ENCODE results near the gene ETV1. TPM values are rescaled to one million over a fixed set of nuclear protein-coding genes. Genes with fewer than 3 reads are reported as not detected.

ETV1 gene
- total RNA-seq, 1 experiment from 2014 or later: 23.3 TPM

DNA sequence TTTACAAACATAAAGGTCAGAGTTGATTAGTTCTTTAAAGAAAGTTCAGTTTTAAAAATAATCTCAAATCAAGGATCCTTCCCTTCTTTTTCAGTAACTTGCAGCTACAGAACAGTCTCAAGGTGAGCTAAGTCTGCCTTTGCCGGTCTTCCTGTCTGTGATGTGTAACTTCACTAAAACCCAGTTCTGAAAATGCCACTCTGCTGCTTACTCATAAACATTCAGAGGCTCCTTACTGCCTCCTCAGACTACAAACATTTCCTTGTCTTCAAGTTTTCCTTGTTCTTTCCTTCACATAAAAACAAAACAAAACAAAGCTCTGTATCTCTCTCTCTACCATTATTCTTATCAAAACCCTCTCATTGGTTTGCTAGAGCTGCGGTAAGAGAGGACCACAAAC is 128.7 kb downstream of the ETV1 start (continued):
- TF ChIP-seq, protein P1, sequence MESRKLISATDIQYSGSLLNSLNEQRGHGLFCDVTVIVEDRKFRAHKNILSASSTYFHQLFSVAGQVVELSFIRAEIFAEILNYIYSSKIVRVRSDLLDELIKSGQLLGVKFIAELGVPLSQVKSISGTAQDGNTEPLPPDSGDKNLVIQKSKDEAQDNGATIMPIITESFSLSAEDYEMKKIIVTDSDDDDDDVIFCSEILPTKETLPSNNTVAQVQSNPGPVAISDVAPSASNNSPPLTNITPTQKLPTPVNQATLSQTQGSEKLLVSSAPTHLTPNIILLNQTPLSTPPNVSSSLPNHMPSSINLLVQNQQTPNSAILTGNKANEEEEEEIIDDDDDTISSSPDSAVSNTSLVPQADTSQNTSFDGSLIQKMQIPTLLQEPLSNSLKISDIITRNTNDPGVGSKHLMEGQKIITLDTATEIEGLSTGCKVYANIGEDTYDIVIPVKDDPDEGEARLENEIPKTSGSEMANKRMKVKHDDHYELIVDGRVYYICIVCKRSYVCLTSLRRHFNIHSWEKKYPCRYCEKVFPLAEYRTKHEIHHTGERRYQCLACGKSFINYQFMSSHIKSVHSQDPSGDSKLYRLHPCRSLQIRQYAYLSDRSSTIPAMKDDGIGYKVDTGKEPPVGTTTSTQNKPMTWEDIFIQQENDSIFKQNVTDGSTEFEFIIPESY (IDR thresholded peaks at IDR 0.05; ENCODE audit: extremely low read depth, insufficient replicate concordance, low read length): no peak
- TF ChIP-seq, protein P2, sequence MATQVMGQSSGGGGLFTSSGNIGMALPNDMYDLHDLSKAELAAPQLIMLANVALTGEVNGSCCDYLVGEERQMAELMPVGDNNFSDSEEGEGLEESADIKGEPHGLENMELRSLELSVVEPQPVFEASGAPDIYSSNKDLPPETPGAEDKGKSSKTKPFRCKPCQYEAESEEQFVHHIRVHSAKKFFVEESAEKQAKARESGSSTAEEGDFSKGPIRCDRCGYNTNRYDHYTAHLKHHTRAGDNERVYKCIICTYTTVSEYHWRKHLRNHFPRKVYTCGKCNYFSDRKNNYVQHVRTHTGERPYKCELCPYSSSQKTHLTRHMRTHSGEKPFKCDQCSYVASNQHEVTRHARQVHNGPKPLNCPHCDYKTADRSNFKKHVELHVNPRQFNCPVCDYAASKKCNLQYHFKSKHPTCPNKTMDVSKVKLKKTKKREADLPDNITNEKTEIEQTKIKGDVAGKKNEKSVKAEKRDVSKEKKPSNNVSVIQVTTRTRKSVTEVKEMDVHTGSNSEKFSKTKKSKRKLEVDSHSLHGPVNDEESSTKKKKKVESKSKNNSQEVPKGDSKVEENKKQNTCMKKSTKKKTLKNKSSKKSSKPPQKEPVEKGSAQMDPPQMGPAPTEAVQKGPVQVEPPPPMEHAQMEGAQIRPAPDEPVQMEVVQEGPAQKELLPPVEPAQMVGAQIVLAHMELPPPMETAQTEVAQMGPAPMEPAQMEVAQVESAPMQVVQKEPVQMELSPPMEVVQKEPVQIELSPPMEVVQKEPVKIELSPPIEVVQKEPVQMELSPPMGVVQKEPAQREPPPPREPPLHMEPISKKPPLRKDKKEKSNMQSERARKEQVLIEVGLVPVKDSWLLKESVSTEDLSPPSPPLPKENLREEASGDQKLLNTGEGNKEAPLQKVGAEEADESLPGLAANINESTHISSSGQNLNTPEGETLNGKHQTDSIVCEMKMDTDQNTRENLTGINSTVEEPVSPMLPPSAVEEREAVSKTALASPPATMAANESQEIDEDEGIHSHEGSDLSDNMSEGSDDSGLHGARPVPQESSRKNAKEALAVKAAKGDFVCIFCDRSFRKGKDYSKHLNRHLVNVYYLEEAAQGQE (IDR thresholded peaks at IDR 0.05; ENCODE audit: low read depth): no peak
- TF ChIP-seq EZH2phosphoT487 (IDR thresholded peaks at IDR 0.05; ENCODE audit: borderline replicate concordance) (no peak), ZFX (IDR thresholded peaks at IDR 0.05) (no peak), YY1 (IDR thresholded peaks at IDR 0.05; ENCODE audit: extremely low read depth, insufficient replicate concordance, low read depth, low read length) (no peak), JUND (IDR thresholded peaks at IDR 0.05) (no peak), TCF7L2 (IDR thresholded peaks at IDR 0.05; ENCODE audit: borderline replicate concordance, extremely low read depth, insufficient read depth, insufficient read length) (no peak), EZH2 (IDR thresholded peaks at IDR 0.05) (no peak)

DNA sequence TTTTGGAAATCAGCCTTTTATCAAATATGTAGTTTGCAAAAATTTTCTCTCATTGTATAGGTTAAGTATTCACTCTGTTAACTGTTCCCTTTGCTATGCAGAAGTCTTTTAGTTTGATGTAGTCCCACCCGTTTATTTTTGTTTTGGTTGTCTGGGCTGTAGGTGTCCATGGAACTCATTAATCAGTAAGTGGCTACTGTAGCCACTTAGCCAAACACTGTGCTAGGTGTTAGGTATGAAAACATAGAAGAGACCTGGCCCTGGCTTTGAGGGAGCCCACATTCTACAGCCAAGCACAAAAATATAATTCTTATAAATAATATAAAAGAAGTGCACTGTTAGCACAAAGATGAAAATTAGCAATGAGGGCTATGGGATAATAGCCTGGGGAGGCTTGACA is 133.5 kb downstream of the ETV1 start:
- Histone ChIP-seq H4K20me1 (ENCODE audit: insufficient read depth) (no peaks in the 10 kb centered on the region), H3K4me2 (ENCODE audit: low read length) (no peak overlapping the region), H3K9ac (ENCODE audit: low read length) (no peak overlapping the region), H3K79me2 (ENCODE audit: insufficient read depth, low read length) (no peaks in the 10 kb centered on the region), H3K27ac (ENCODE audit: low read depth, low read length) (no peak overlapping the region), H3K4me1 (ENCODE audit: control insufficient read depth in 1 of 2, insufficient read depth in 2 of 2, low read length in 2 of 2) (peaks cover 0 to 4% of the 10 kb centered on the region in 2 experiments; a peak in 3 of 4 replicates), H3K27me3 (ENCODE audit: insufficient read depth, low read length) (no peaks in the 10 kb centered on the region), H3K36me3 (ENCODE audit: control insufficient read depth in 1 of 2, insufficient read depth in 2 of 2, low read length in 2 of 2) (no peaks in the 10 kb centered on the region), H3K9me3 (ENCODE audit: control insufficient read depth in 1 of 2, insufficient read depth in 1 of 2, low read depth in 1 of 2, low read length in 2 of 2) (no peaks in the 10 kb centered on the region), H3K9me2 (ENCODE audit: insufficient read depth) (no peaks in the 10 kb centered on the region), H3K4me3 (replicated peaks in 1 of 2; ENCODE audit: low read depth in 1 of 2, low read length in 2 of 2) (no peak overlapping the region), H2AFZ (ENCODE audit: low read depth, low read length, poor library complexity, severe bottlenecking) (no peak overlapping the region)
- POLR2A ChIA-PET: no interaction called here
- ATAC-seq (no peak), DNase-seq (ENCODE audit: low read depth, low spot score) (no peak)
- TF ChIP-seq ZFX (IDR thresholded peaks at IDR 0.05) (no peak), YY1 (IDR thresholded peaks at IDR 0.05; ENCODE audit: extremely low read depth, insufficient replicate concordance, low read depth, low read length) (no peak), SRF (IDR thresholded peaks at IDR 0.05; ENCODE audit: low read depth) (no peak), ELF1 (IDR thresholded peaks at IDR 0.05; ENCODE audit: borderline replicate concordance, low read depth) (no peak), POLR2AphosphoS5 (IDR thresholded peaks at IDR 0.05; ENCODE audit: low read depth, low read length) (no peak), CBX3 (IDR thresholded peaks at IDR 0.05; ENCODE audit: low read depth) (no peak)
- TF ChIP-seq, protein P3, sequence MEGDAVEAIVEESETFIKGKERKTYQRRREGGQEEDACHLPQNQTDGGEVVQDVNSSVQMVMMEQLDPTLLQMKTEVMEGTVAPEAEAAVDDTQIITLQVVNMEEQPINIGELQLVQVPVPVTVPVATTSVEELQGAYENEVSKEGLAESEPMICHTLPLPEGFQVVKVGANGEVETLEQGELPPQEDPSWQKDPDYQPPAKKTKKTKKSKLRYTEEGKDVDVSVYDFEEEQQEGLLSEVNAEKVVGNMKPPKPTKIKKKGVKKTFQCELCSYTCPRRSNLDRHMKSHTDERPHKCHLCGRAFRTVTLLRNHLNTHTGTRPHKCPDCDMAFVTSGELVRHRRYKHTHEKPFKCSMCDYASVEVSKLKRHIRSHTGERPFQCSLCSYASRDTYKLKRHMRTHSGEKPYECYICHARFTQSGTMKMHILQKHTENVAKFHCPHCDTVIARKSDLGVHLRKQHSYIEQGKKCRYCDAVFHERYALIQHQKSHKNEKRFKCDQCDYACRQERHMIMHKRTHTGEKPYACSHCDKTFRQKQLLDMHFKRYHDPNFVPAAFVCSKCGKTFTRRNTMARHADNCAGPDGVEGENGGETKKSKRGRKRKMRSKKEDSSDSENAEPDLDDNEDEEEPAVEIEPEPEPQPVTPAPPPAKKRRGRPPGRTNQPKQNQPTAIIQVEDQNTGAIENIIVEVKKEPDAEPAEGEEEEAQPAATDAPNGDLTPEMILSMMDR (IDR thresholded peaks at IDR 0.05 in 2 of 3, conservative IDR thresholded peaks at IDR 0.05 in 1 of 3; ENCODE audit: borderline replicate concordance in 1 of 3, insufficient read depth in 1 of 3, low read depth in 2 of 3, low read length in 2 of 3): no peak
- RAD21 ChIA-PET (ENCODE audit: low non-redundant PET in 1 of 2, low total read pairs in 2 of 2, uncharacterized antibody in 2 of 2, unreplicated experiment in 2 of 2): no interaction called here
- CTCF ChIA-PET: no interaction called here
- intact Hi-C loops (cut with micrococcal nuclease): no loop called here
- no TSS peak for BruUV-seq (replicated peaks)
